ENCODE results near the gene CEP120.
A peak's percentile ranks its signal among the peaks of the same experiment; 100 is the strongest.

Gene CEP120

DNA sequence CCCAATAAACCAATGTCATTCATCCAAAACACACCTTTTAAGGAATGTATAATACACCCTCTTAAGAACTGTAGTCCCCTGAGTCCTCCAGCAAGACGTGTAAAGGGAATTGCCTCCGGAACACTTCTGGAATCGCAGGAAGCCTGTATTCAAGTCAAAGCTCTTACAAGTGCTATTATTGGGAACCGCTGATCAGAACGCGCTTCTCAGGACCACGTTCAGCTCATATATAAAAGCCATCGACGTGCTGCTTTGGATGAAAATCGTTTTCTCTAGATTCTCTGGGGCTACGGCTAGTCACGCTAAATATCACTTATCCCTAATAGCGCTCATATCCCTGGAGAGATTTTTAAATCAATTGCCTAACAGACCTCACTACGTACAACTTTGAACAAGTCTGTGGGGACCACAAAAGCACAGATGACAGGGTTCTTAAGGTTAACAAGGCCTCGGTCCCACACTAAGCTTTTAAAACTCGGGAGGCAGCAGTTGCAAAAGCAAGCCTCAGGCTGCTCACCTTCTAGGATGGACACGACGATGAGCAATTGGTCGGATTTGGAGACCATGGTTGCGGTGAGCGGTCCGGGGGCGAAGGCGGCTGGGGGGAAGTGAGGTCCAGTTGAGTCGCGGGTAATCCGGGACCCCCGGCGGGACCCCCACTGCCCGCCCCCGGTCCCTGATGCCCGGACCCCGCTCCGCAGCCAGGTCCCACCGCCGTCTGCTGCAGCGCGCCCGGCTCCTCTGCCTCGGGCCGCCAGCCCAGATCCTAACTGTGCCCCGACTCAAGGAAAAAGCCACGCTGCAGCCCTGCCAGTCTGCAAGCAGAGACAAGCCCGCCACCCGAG lies 548 bp downstream of the CEP120 start:
- peak overlapping the region; percentile 92 for H4K8ac ChIP-seq (ENCODE audit: low read depth, low read length)
- H3K14ac ChIP-seq (ENCODE audit: low read length), result peak overlapping the region; percentile 95
- H3K4me1 ChIP-seq (ENCODE audit: control insufficient read depth in 1 of 2, insufficient read depth in 2 of 2, low read length in 2 of 2), result peaks cover 0 to 3% of the 10 kb centered on the region in 2 experiments
- H3K79me1 ChIP-seq (ENCODE audit: low read length), result peaks cover 7% of the 10 kb centered on the region
- no CpG with 5 or more reads among the region's 45 CpGs for WGBS (ENCODE audit: extremely low coverage, insufficient coverage, insufficient read length)
- H2BK5ac ChIP-seq (ENCODE audit: low read depth, low read length, poor library complexity), result peak overlapping the region; percentile 74
- peak overlapping the region; percentile 92 for H3K9ac ChIP-seq (ENCODE audit: low read length)
- no peaks in the 10 kb centered on the region for H3K36me3 ChIP-seq (ENCODE audit: control insufficient read depth in 1 of 2, insufficient read depth in 2 of 2, low read length in 2 of 2)
- H4K12ac ChIP-seq (ENCODE audit: low read depth, low read length), result peak overlapping the region; percentile 75
- peak in 1 of 2 donors; percentile 42 for DNase-seq
- H3K9me3 ChIP-seq (ENCODE audit: insufficient read depth, low read depth, low read length), result no peaks in the 10 kb centered on the region
- H2AFZ ChIP-seq (ENCODE audit: insufficient read depth, low read length, poor library complexity), result peak overlapping the region; percentile 73
- H3K4me2 ChIP-seq (ENCODE audit: low read length), result peak overlapping the region; percentile 92
- peaks cover 5% of the 10 kb centered on the region for H3K79me2 ChIP-seq (ENCODE audit: control insufficient read depth, insufficient read depth, low read length, poor library complexity)
- H3K4ac ChIP-seq (ENCODE audit: low read depth, low read length), result peak overlapping the region; percentile 77
- no peaks in the 10 kb centered on the region for H3K27me3 ChIP-seq (ENCODE audit: insufficient read depth, low read length)
- H2BK120ac ChIP-seq (ENCODE audit: insufficient read depth, low read length, poor library complexity), result peak overlapping the region; percentile 75
- no peak overlapping the region for H2BK12ac ChIP-seq (ENCODE audit: low read length)
- H3K23ac ChIP-seq (ENCODE audit: low read length), result no peak overlapping the region
- peak overlapping the region; percentile 71 for H3K18ac ChIP-seq (ENCODE audit: low read length)
- H3K4me3 ChIP-seq (ENCODE audit: low read depth, low read length), result peak overlapping the region; percentile 90
- peak overlapping the region; percentile 84 for H4K91ac ChIP-seq (ENCODE audit: low read depth, low read length)
- H2AK5ac ChIP-seq (ENCODE audit: low read length), result no peak overlapping the region
- H3K27ac ChIP-seq (ENCODE audit: low read depth, low read length), result peak overlapping the region; percentile 74

DNA sequence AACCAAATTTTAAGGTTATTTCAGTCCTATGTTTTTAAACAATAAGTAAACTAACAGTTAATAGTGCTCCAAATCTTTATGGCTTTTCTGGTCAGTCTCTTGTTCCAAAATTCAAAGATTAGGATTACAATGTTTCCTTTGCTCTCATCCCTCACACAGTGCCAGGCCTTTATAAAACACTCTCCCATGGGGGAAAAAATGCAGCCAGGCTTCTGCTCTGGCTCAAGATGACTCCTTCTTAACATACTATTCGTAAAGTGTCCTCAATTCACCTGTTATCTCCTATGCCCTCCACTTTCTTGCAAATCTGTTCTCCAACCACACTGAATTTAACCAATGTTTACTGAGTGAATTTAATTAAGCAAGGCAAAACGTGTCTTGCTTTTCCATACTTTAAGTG lies 1.4 kb downstream of the CEP120 start:
- Histone ChIP-seq H2BK5ac (ENCODE audit: low read depth, low read length, poor library complexity) (no peak overlapping the region), H2AFZ (ENCODE audit: insufficient read depth, low read length, poor library complexity) (no peak overlapping the region), H3K79me1 (ENCODE audit: low read length) (peaks cover 7% of the 10 kb centered on the region), H3K27me3 (ENCODE audit: insufficient read depth, low read length) (no peaks in the 10 kb centered on the region), H4K8ac (ENCODE audit: low read depth, low read length) (no peak overlapping the region), H2BK12ac (ENCODE audit: low read length) (no peak overlapping the region), H2AK5ac (ENCODE audit: low read length) (no peak overlapping the region), H3K18ac (ENCODE audit: low read length) (no peak overlapping the region), H3K4ac (ENCODE audit: low read depth, low read length) (no peak overlapping the region), H3K14ac (ENCODE audit: low read length) (no peak overlapping the region), H3K9ac (ENCODE audit: low read length) (no peak overlapping the region), H4K12ac (ENCODE audit: low read depth, low read length) (no peak overlapping the region), H4K91ac (ENCODE audit: low read depth, low read length) (no peak overlapping the region), H3K9me3 (ENCODE audit: insufficient read depth, low read depth, low read length) (no peaks in the 10 kb centered on the region), H3K79me2 (ENCODE audit: control insufficient read depth, insufficient read depth, low read length, poor library complexity) (peaks cover 5% of the 10 kb centered on the region), H3K36me3 (ENCODE audit: control insufficient read depth in 1 of 2, insufficient read depth in 2 of 2, low read length in 2 of 2) (no peaks in the 10 kb centered on the region), H3K4me3 (ENCODE audit: low read depth, low read length) (no peak overlapping the region), H3K4me1 (ENCODE audit: control insufficient read depth in 1 of 2, insufficient read depth in 2 of 2, low read length in 2 of 2) (peaks cover 0 to 3% of the 10 kb centered on the region in 2 experiments), H3K27ac (ENCODE audit: low read depth, low read length) (no peak overlapping the region), H3K23ac (ENCODE audit: low read length) (peak overlapping the region; percentile 29), H3K4me2 (ENCODE audit: low read length) (peak overlapping the region; percentile 92), H2BK120ac (ENCODE audit: insufficient read depth, low read length, poor library complexity) (no peak overlapping the region)
- WGBS (ENCODE audit: extremely low coverage, insufficient coverage, insufficient read length), result no CpG with 5 or more reads among the region's 2 CpGs
- no peak for DNase-seq

DNA sequence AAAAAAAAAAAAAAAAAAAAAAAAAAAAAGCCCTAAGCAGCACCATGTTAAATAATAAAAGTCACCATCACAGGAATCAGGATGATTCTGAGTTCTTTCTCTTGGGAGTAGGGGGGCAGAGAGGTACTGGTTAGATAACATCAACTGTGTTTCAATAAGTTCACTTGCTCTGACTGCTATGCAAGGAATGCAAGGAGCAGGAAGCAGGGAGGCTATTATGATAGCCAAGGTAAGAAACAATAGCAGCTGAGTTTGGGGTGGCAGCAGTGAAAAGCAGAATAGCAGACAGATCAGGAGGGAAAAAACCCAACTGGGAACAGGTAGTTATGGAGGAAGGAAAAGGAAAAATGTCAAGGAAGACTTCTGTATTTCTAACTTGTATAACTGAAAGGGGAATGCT lies 8.2 kb downstream of the CEP120 start:
- Histone ChIP-seq H3K79me2 (ENCODE audit: control insufficient read depth, insufficient read depth, low read length, poor library complexity) (no peaks in the 10 kb centered on the region), H2BK120ac (ENCODE audit: insufficient read depth, low read length, poor library complexity) (no peak overlapping the region), H3K14ac (ENCODE audit: low read length) (no peak overlapping the region), H3K9ac (ENCODE audit: low read length) (no peak overlapping the region), H3K18ac (ENCODE audit: low read length) (no peak overlapping the region), H3K36me3 (ENCODE audit: control insufficient read depth in 1 of 2, insufficient read depth in 2 of 2, low read length in 2 of 2) (peaks cover 2 to 5% of the 10 kb centered on the region in 2 experiments), H3K4me3 (ENCODE audit: low read depth, low read length) (no peak overlapping the region), H3K4me1 (ENCODE audit: control insufficient read depth in 1 of 2, insufficient read depth in 2 of 2, low read length in 2 of 2) (no peaks in the 10 kb centered on the region), H4K12ac (ENCODE audit: low read depth, low read length) (no peak overlapping the region), H4K91ac (ENCODE audit: low read depth, low read length) (no peak overlapping the region), H3K4ac (ENCODE audit: low read depth, low read length) (no peak overlapping the region), H3K23ac (ENCODE audit: low read length) (no peak overlapping the region), H3K27me3 (ENCODE audit: insufficient read depth, low read length) (no peaks in the 10 kb centered on the region), H4K8ac (ENCODE audit: low read depth, low read length) (no peak overlapping the region), H3K79me1 (ENCODE audit: low read length) (no peaks in the 10 kb centered on the region), H3K9me3 (ENCODE audit: insufficient read depth, low read depth, low read length) (no peaks in the 10 kb centered on the region), H3K27ac (ENCODE audit: low read depth, low read length) (no peak overlapping the region), H3K4me2 (ENCODE audit: low read length) (no peak overlapping the region), H2AK5ac (ENCODE audit: low read length) (no peak overlapping the region), H2AFZ (ENCODE audit: insufficient read depth, low read length, poor library complexity) (no peak overlapping the region), H2BK12ac (ENCODE audit: low read length) (no peak overlapping the region), H2BK5ac (ENCODE audit: low read depth, low read length, poor library complexity) (no peak overlapping the region)
- no peak for DNase-seq

DNA sequence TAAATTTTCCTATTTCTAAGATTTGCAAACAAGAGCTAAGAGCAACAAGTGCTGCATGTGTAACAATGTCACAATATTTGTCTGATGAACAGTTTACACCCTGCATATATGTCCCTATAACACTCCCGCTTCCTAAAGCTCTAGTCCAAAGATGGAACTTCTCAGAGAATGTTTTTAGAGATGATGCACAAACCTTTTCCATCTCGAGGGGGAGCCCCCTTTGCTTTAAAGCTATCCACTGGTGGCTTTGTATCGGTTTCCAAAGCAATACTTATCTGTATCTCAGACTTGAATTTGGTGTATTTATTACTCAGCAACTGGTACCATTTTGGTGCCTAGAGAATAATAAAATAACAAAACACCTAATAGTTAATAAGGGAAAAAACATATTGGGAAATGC lies 11.0 kb downstream of the CEP120 start:
- peaks cover 2 to 5% of the 10 kb centered on the region in 2 experiments for H3K36me3 ChIP-seq (ENCODE audit: control insufficient read depth in 1 of 2, insufficient read depth in 2 of 2, low read length in 2 of 2)
- H2BK12ac ChIP-seq (ENCODE audit: low read length), result no peak overlapping the region
- no peak overlapping the region for H2AFZ ChIP-seq (ENCODE audit: insufficient read depth, low read length, poor library complexity)
- no peak overlapping the region for H3K23ac ChIP-seq (ENCODE audit: low read length)
- no peaks in the 10 kb centered on the region for H3K79me2 ChIP-seq (ENCODE audit: control insufficient read depth, insufficient read depth, low read length, poor library complexity)
- H2AK5ac ChIP-seq (ENCODE audit: low read length), result no peak overlapping the region
- no peak overlapping the region for H3K14ac ChIP-seq (ENCODE audit: low read length)
- no peaks in the 10 kb centered on the region for H3K27me3 ChIP-seq (ENCODE audit: insufficient read depth, low read length)
- WGBS (ENCODE audit: extremely low coverage, insufficient coverage, insufficient read length), result no CpG with 5 or more reads among the region's 3 CpGs
- H3K18ac ChIP-seq (ENCODE audit: low read length), result no peak overlapping the region
- no peaks in the 10 kb centered on the region for H3K4me1 ChIP-seq (ENCODE audit: control insufficient read depth in 1 of 2, insufficient read depth in 2 of 2, low read length in 2 of 2)
- no peak overlapping the region for H3K4ac ChIP-seq (ENCODE audit: low read depth, low read length)
- DNase-seq, result no peak
- no peak overlapping the region for H4K8ac ChIP-seq (ENCODE audit: low read depth, low read length)
- no peak overlapping the region for H4K91ac ChIP-seq (ENCODE audit: low read depth, low read length)
- no peak overlapping the region for H3K4me2 ChIP-seq (ENCODE audit: low read length)
- H2BK5ac ChIP-seq (ENCODE audit: low read depth, low read length, poor library complexity), result no peak overlapping the region
- no peak overlapping the region for H4K12ac ChIP-seq (ENCODE audit: low read depth, low read length)
- no peak overlapping the region for H3K9ac ChIP-seq (ENCODE audit: low read length)
- H2BK120ac ChIP-seq (ENCODE audit: insufficient read depth, low read length, poor library complexity), result no peak overlapping the region
- no peak overlapping the region for H3K27ac ChIP-seq (ENCODE audit: low read depth, low read length)
- no peaks in the 10 kb centered on the region for H3K79me1 ChIP-seq (ENCODE audit: low read length)
- H3K9me3 ChIP-seq (ENCODE audit: insufficient read depth, low read depth, low read length), result no peaks in the 10 kb centered on the region
- H3K4me3 ChIP-seq (ENCODE audit: low read depth, low read length), result no peak overlapping the region
